Measurements from ENCODE around the gene TRABD2B.

TRABD2B gene

DNA sequence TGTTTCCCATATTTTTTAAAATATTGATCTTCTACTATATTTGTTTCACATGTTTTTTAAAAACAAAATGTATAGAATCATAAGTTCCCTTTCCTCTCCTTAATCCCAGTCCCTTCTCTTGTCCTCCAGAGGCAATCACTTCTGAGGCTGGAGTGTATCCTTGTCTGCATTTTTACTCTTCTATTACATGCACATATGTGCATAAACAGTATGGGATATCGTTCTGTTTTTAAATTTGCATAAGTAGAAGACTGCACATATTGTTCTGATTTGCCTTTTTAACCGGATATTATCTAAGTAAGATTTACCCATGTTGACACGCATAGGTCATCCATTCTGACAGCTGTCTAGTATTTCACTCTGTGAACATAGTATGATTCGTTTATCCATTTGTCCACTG is 142.0 kb downstream of the TRABD2B start:
- no peak for DNase-seq (ENCODE audit: low spot score)
- in situ Hi-C loops (cut with MboI; ENCODE audit: low pct_unique_long_range_greater_than_20kb, low sequenced_read_pairs, unreplicated experiment) = no loop called here
- TF ChIP-seq CTCF (IDR thresholded peaks at IDR 0.05; ENCODE audit: extremely low read depth, insufficient read depth, missing control alignments) = no peak

- no peak for TF ChIP-seq CTCF (IDR thresholded peaks at IDR 0.05; ENCODE audit: extremely low read depth, insufficient read depth, missing control alignments)
- in situ Hi-C loops (cut with MboI; ENCODE audit: low pct_unique_long_range_greater_than_20kb, low sequenced_read_pairs, unreplicated experiment) = no loop called here
- no peak for DNase-seq (ENCODE audit: low spot score)
Observed at GRCh38 chr1:47854552-47855144, 142.5 kb downstream of the TRABD2B start.

DNA sequence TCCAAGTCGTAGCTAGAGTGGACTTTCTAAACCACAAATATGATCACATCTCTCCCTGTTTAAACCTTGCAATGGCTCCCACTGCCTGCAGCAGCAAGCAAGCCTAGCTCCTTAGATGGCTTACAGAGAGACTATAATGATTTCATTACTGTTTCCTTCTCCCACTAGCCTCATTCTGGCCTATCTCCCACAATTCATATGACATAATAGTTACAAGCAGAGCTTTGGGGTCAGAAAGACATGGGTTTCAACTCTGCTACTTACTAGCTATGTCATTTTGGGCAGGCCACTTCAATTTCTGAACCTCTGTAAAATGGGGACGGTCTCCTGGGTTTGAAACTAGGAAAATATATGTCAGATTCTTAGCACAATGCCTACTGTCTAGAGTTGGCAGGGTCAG is 143.3 kb downstream of the TRABD2B start:
- DNase-seq (ENCODE audit: low spot score) = no peak
- TF ChIP-seq CTCF (IDR thresholded peaks at IDR 0.05; ENCODE audit: extremely low read depth, insufficient read depth, missing control alignments) = no peak
- in situ Hi-C loops (cut with MboI; ENCODE audit: low pct_unique_long_range_greater_than_20kb, low sequenced_read_pairs, unreplicated experiment) = no loop called here

- in situ Hi-C loops (cut with MboI; ENCODE audit: low pct_unique_long_range_greater_than_20kb, low sequenced_read_pairs, unreplicated experiment) = no loop called here
- no peak for TF ChIP-seq CTCF (IDR thresholded peaks at IDR 0.05; ENCODE audit: extremely low read depth, insufficient read depth, missing control alignments)
- no peak for DNase-seq (ENCODE audit: low spot score)
Observed at GRCh38 chr1:47853059-47853458, 144.1 kb downstream of the TRABD2B start.

GRCh38 chr1:47852006-47852718 is 145.0 kb downstream of the TRABD2B start:
- in situ Hi-C loops (cut with MboI; ENCODE audit: low pct_unique_long_range_greater_than_20kb, low sequenced_read_pairs, unreplicated experiment) = no loop called here
- no peak for DNase-seq (ENCODE audit: low spot score)
- TF ChIP-seq CTCF (IDR thresholded peaks at IDR 0.05; ENCODE audit: extremely low read depth, insufficient read depth, missing control alignments) = no peak

GRCh38 chr1:47850451-47850850 is 146.7 kb downstream of the TRABD2B start:
- in situ Hi-C loops (cut with MboI; ENCODE audit: low pct_unique_long_range_greater_than_20kb, low sequenced_read_pairs, unreplicated experiment) = no loop called here
- TF ChIP-seq CTCF (IDR thresholded peaks at IDR 0.05; ENCODE audit: extremely low read depth, insufficient read depth, missing control alignments) = no peak
- DNase-seq (ENCODE audit: low spot score) = no peak
